MV-4-11 (cell line): ENCODE results near the gene ERBB4.
"Not testable (repeated sequence)": the region's sequence is repeated elsewhere in the genome, so short reads cannot be mapped to it uniquely, and the experiment has no call there.

ENCODE experiments used
- DNase-seq: peaks from one replicate; lab custom pipeline; 2025; lab: John Stamatoyannopoulos, UW

ERBB4 gene

DNA sequence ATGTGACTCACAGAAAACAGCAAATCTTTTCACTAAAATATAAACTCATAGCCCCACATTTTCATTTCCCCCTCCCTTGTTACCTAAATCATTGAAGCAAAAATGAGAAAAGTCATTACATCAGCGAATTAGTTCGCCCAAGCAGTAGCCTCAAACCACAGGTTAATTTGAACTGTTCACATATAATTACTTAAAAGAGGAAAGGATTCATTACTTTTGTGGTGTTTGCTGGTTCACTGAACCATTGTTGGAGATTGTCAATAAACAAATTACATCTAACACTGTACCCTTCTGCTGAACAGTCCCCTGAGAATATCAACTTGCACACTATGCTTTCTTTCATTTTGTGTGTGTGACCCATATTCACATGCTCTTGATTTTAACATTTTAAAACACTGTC, 238.7 kb downstream of the ERBB4 start:
- no peak for DNase-seq

DNA sequence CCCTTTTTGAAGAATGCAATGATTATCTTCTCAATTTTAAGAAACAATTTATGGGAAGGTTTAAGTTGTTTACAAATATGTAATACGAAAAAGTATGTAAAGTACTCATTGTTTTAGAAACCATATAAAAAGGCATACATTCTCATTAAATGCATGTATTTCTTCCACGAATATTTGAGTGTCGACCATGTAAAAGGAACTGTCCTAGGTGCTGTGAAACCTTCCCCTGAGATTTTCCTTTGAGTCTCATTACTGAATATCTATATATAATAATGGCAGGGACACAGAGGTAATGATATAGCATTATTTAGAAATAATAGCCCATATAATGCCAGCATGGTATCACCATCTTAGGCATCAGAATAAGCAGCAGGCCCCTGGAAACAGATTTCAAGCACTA, 239.3 kb downstream of the ERBB4 start:
- no peak for DNase-seq

GRCh38 chr2:212295571-212295970, 243.0 kb downstream of the ERBB4 start:
- DNase-seq = no peak

- no peak for DNase-seq
Observed at GRCh38 chr2:212294816-212295215, 243.8 kb downstream of the ERBB4 start.

GRCh38 chr2:212289301-212289700, 249.3 kb downstream of the ERBB4 start:
- DNase-seq = no peak

GRCh38 chr2:212288308-212288707, 250.3 kb downstream of the ERBB4 start:
- no peak for DNase-seq

DNA sequence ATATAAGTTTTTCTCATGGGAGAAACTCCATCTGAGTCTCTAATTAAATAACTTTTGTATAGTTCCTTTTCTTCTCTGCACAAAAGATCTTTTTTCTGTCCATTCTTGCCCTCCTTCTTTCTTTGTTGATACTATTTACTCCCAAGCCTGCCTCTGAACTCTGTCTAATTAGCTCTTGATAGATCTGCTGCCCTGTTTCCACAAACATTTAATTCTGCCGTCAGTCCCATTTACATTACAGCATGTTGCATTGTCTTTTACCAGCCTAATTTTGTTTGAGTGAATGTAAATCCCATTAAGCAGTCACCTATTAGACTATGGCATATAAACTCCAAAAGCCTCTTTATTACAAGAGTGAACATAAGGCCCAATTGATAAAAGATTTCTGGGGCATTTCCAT, 254.4 kb downstream of the ERBB4 start:
- no peak for DNase-seq

- no peak for DNase-seq
Observed at GRCh38 chr2:212282671-212283261, 255.8 kb downstream of the ERBB4 start.

GRCh38 chr2:212276813-212277212, 261.8 kb downstream of the ERBB4 start:
- DNase-seq = no peak

- no peak for DNase-seq
Observed at GRCh38 chr2:212274215-212274614, 264.4 kb downstream of the ERBB4 start.

DNA sequence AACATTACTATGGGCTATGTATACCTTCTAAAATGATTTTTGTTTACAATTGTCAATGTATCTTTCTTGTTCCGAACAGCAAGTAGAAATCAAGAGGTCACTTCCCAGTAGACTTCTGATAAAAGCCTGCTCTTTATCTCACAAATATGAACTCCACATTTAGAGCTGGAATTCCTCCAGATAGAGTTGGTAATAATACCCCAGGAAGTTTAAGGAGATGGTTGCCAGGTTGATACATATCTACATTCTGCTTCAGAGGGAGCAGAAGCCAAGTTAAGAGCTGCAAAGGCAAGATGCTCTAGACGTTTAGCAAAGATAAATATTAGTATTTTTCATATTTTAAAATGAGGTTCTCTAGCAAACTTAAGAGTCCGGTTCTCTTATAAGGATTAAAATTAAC, 267.0 kb downstream of the ERBB4 start:
- no peak for DNase-seq

DNA sequence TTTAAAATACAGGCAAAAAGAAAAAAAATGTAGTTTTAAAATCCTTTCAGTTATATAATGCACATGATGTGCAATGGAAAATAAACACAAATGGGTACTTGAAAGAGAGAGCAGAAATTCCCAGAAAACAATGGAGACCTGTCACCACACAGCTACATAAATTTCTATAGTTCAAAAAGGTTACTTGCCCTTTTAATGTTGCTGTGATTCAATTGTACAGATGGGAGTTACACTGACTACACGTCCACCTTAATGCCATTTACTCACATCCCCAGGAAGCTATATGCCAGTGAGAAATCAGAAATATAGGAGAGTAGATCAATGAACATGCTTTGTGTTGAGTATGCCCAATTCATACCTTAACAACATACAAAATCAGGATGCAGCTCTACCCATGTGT, 269.6 kb downstream of the ERBB4 start:
- DNase-seq = no peak

DNA sequence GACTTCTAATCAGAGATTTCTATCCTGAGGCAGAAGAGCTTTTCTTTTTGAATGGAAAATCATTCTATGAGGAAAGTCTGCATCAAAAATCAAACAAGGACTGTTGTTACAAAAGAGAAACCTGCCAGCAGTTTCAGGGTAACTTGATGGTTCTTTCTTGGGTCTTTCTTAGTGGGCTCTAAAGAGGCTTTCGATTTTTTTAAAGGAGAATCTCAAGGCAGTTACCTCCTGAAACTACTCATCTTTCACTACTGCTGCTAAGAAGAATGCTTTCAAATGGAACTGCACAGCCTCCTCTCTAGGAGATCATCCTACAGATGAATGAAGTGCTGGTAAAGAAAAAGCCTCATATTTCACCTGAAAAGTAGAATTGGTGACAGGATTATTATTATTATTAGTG, 272.3 kb downstream of the ERBB4 start:
- no peak for DNase-seq

GRCh38 chr2:212265777-212266176, 272.8 kb downstream of the ERBB4 start:
- no peak for DNase-seq

- DNase-seq = no peak
Observed at GRCh38 chr2:212264187-212264586, 274.4 kb downstream of the ERBB4 start.

DNA sequence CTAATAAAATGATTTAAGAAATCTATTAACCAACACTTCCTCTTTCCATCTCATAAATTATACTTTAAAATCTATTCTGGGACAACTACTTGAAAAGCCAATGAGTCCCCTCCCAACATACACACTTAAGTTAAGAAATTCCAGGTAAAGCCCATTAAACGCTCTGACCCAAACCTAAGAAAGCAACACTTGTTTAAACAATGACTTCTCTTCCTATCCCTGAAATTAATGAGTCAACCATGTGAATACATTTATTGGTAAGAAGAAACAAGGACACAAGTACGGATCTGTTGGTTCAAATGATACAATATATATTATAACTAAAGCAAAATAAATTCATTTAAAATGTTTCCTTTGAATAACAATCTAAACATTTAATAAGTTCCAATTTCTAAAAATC, 279.4 kb downstream of the ERBB4 start:
- no peak for DNase-seq

- no peak for DNase-seq
Observed at GRCh38 chr2:212254339-212254738, 284.3 kb downstream of the ERBB4 start.

DNA sequence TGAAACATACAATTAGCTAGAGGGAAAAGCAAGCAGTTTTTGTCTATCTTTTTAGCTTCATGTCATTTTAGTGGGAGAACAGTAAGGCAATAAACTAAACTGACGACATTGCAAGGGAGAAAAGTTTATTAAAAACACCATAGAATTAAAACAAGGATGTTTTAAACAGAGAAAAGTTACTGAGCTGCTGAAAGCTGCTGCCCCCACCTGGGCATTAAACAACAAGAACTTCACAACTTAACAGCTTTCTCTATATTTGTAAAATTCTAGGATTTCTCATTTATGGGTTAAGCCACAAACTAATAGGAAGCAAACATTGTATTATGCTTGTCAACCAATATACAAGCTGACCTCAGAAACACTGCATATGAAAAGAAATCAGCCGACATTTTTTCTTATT, 289.2 kb downstream of the ERBB4 start:
- DNase-seq = no peak

GRCh38 chr2:212245880-212246279, 292.7 kb downstream of the ERBB4 start:
- no peak for DNase-seq

DNA sequence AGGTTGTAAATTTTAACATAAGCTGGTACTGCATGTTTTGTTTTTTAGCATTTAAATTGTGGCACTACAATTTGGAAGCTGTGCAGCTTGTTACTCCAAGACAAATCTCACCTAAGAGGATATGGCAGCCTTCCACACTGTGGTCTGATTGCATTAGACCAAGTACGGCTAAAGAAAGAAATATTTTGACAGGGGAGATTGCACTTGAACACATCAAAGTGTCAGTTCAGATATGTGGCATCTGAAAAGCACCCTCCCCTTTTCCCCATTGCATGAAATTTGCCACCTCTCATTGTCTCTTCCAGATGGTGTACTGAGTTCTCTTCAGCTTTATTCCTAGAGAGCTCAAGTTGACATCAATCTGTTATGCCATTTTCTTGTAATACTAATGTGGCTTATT, 295.9 kb downstream of the ERBB4 start:
- DNase-seq = no peak

DNA sequence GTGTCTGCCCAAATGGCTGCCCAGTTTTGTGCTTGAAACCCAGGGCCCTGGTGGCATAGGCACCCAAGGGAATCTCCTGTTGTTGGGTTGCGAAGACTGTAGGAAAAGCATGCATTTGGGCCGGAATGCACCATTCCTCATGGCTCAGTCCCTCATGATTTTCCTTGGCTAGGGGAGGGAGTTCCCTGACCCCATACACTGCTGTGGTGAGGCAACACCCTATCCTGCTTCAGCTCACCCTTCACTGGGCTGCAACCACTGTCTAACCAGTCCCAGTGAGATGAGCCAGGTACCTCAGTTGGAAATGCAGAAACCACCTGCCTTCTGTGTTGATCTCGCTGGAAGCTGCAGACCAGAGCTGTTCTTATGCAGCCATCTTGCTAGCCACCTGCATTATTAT, 300.4 kb downstream of the ERBB4 start:
- DNase-seq = not testable (repeated sequence)

DNA sequence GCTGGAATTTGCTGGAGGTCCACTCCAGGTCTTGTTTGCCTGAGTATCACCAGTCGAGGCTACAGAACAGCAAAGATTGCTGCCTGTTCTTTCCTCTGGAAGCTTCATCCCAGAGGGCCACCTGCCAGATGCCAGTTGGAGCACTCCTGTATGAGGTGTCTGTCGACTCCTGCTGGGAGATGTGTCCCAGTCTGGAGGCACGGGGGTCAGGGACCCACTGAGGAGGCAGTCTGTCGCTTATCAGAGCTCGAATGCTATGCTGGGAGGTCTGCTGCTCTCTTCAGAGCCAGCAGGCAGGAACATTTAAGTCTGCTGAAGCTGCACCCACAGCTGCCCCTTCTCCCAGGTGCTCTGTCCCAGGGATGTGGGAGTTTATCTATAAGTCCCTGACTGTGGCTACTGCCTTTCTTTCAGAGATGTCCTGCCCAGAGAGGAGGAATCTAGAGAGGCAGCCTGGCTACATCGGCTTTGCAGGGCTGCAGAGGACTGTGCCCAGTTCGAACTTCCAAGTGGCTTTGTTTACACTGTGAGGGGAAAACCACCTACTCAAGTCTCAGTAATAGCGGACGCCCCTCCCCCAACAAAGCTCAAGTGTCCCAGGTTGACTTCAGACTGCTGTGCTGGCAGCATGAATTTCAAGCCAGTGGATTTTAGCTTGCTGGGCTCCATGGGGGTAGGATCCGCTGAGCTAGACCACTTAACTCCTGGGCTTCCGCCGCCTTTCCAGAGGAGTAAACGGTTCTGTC, 301.1 kb downstream of the ERBB4 start:
- no peak for DNase-seq

- no peak for DNase-seq
Observed at GRCh38 chr2:212228743-212229171, 309.8 kb downstream of the ERBB4 start.

DNA sequence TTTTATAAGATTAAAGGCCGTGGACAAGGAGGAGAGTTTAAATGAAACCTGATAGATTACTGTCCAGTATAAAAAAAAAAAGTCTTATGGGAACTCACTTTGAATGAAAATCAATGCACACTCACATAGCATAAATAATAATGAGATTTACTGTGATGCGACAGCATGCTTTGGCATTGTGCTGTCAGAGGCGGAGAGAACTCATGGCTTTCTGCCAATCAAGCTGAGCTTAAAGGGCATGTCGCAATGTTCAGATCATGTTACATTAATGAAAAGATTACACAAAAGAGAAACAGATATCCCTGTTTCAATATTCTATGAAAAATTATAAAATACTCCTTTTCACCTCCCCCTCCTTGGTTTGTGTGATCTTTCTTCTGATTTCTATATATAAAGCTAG, 310.8 kb downstream of the ERBB4 start:
- DNase-seq = no peak
